OCI-LY3 (cell line): ENCODE measurements around the gene CPT2.

Experiments
- EZH2phosphoT487 ChIP-seq: fragments of 200-600 bp; shearing (Covaris generic); IDR thresholded peaks from 2 replicates; pipeline ENCODE4 v1.6.1; 2018; ENCODE audit warnings: antibody characterized with exemption, mixed run types, low read depth
- TF ChIP-seq, protein P1 (sequence below): fragments of 200-600, 300-600 bp; sonication (generic); IDR thresholded peaks from 2 replicates; pipeline ENCODE4 v1.5.1; 2014; ENCODE audit warnings: antibody characterized with exemption, low read length, low read depth

DNA sequence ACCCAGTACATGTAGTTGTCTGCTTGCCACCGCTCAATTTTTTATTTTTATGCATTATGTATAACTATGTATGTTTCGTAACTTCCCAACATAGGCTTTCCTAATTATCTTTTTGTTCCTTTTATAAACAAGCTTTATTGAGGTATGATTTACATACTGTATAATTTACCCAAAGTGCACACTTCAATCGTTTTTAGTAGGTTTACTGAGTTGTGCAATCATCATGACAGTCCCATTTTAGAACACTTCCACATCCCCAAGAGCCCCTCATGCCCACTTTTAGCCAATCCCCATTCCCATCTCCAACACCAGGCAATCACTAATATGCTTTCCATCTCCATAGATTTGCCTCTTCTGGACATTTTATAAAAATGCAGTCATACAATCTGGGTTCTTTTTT is 39.8 kb upstream of the CPT2 start:
- TF ChIP-seq, protein P1, sequence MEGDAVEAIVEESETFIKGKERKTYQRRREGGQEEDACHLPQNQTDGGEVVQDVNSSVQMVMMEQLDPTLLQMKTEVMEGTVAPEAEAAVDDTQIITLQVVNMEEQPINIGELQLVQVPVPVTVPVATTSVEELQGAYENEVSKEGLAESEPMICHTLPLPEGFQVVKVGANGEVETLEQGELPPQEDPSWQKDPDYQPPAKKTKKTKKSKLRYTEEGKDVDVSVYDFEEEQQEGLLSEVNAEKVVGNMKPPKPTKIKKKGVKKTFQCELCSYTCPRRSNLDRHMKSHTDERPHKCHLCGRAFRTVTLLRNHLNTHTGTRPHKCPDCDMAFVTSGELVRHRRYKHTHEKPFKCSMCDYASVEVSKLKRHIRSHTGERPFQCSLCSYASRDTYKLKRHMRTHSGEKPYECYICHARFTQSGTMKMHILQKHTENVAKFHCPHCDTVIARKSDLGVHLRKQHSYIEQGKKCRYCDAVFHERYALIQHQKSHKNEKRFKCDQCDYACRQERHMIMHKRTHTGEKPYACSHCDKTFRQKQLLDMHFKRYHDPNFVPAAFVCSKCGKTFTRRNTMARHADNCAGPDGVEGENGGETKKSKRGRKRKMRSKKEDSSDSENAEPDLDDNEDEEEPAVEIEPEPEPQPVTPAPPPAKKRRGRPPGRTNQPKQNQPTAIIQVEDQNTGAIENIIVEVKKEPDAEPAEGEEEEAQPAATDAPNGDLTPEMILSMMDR, result no peak
- no peak for TF ChIP-seq EZH2phosphoT487
